Endometrial microvascular endothelial cells (primary cell): ENCODE measurements around the gene GDPD1. TPM values are rescaled to one million over a fixed set of nuclear protein-coding genes. Genes with fewer than 3 reads are reported as not detected.
"Not testable (repeated sequence)": the region's sequence is repeated elsewhere in the genome, so short reads cannot be mapped to it uniquely, and the experiment has no call there.

Experiments used
- in situ Hi-C: cut with HindIII; loops from 2 replicates; pipeline ENCODE4 v1.10.0; 2017; ENCODE audit warnings: low sequenced_read_pairs, low pct_unique_long_range_greater_than_20kb; ENCODE audit errors: inconsistent ontology term
- total RNA-seq: library from RNA; depleted of rRNA; stranded (reverse); fragments of >200 nt; gene quantifications from one replicate; pipeline ENCODE4 v1.2.3, GENCODE V29; 2015; ENCODE audit errors: inconsistent ontology term

Gene GDPD1
- total RNA-seq, 1 donor from 2014 or later: 6.4 TPM

- in situ Hi-C loops: no loop called here
Observed at GRCh38 chr17:59230764-59231163, 10.5 kb downstream of the GDPD1 start.

GRCh38 chr17:59234631-59235030 is 14.3 kb downstream of the GDPD1 start:
- in situ Hi-C loops: no loop called here

GRCh38 chr17:59238906-59239305 is 18.6 kb downstream of the GDPD1 start:
- in situ Hi-C loops: no loop called here

- in situ Hi-C loops: no loop called here
Observed at GRCh38 chr17:59244081-59244480, 23.8 kb downstream of the GDPD1 start.

GRCh38 chr17:59254742-59255141 is 34.4 kb downstream of the GDPD1 start:
- in situ Hi-C loops: no loop called here

- in situ Hi-C loops: no loop called here
Observed at GRCh38 chr17:59257101-59257500, 36.8 kb downstream of the GDPD1 start.

GRCh38 chr17:59260722-59261121 is 40.4 kb downstream of the GDPD1 start:
- in situ Hi-C loops: no loop called here

GRCh38 chr17:59266745-59267144 is 46.4 kb downstream of the GDPD1 start:
- in situ Hi-C loops: no loop called here

- in situ Hi-C loops: no loop called here
Observed at GRCh38 chr17:59267776-59268175, 47.5 kb downstream of the GDPD1 start.

GRCh38 chr17:59275618-59276017 is 55.3 kb downstream of the GDPD1 start:
- in situ Hi-C loops: no loop called here

- in situ Hi-C loops: no loop called here
Observed at GRCh38 chr17:59277031-59277430, 56.7 kb downstream of the GDPD1 start.

- in situ Hi-C loops: no loop called here
Observed at GRCh38 chr17:59278406-59278805, 58.1 kb downstream of the GDPD1 start.

GRCh38 chr17:59284317-59284716 is 64.0 kb downstream of the GDPD1 start:
- in situ Hi-C loops: no loop called here

GRCh38 chr17:59287452-59287851 is 67.1 kb downstream of the GDPD1 start:
- in situ Hi-C loops: no loop called here

GRCh38 chr17:59287891-59288290 is 67.6 kb downstream of the GDPD1 start:
- in situ Hi-C loops: no loop called here

GRCh38 chr17:59289981-59290301 is 69.6 kb downstream of the GDPD1 start:
- in situ Hi-C loops: no loop called here

GRCh38 chr17:59290302-59290998 is 70.1 kb downstream of the GDPD1 start:
- in situ Hi-C loops: not testable (repeated sequence)

- in situ Hi-C loops: no loop called here
Observed at GRCh38 chr17:59292174-59292523, 71.8 kb downstream of the GDPD1 start.

GRCh38 chr17:59296190-59296589 is 75.9 kb downstream of the GDPD1 start:
- in situ Hi-C loops: no loop called here

GRCh38 chr17:59298521-59298920 is 78.2 kb downstream of the GDPD1 start:
- in situ Hi-C loops: no loop called here

GRCh38 chr17:59299400-59300092 is 79.2 kb downstream of the GDPD1 start:
- in situ Hi-C loops: no loop called here
